ENCODE measurements around the gene CCL24.
"Not testable (repeated sequence)": the region's sequence is repeated elsewhere in the genome, so short reads cannot be mapped to it uniquely, and the experiment has no call there.

CCL24 gene

GRCh38 chr7:75780647-75781273, 32.8 kb downstream of the CCL24 start:
- not testable (repeated sequence) for DNase-seq (ENCODE audit: low read depth)

GRCh38 chr7:75779516-75779915, 34.1 kb downstream of the CCL24 start:
- DNase-seq (ENCODE audit: low read depth): not testable (repeated sequence)

GRCh38 chr7:75779035-75779434, 34.6 kb downstream of the CCL24 start:
- DNase-seq (ENCODE audit: low read depth): not testable (repeated sequence)

- DNase-seq (ENCODE audit: low read depth): peak; percentile 19
These were observed 37.2 kb downstream of the CCL24 start for GRCh38 chr7:75776295-75776971.

- DNase-seq (ENCODE audit: low read depth): not testable (repeated sequence)
These were observed 39.6 kb downstream of the CCL24 start for GRCh38 chr7:75773958-75774357.

GRCh38 chr7:75772081-75773077, 41.2 kb downstream of the CCL24 start, which contains the start of gene CCL26:
TSS of gene CCL26 (minus strand) at chr7:75772211. CDS start at chr7:75772176, 35 bp downstream.
- DNase-seq (ENCODE audit: low read depth): no peak

GRCh38 chr7:75771224-75771623, 42.4 kb downstream of the CCL24 start:
- DNase-seq (ENCODE audit: low read depth): no peak

GRCh38 chr7:75762350-75762917, 51.2 kb downstream of the CCL24 start:
- no peak for DNase-seq (ENCODE audit: low read depth)

- DNase-seq (ENCODE audit: low read depth): not testable (repeated sequence)
These were observed 51.8 kb downstream of the CCL24 start for GRCh38 chr7:75761801-75762200.

All from stimulated activated CD8-positive, alpha-beta memory T cell treated with anti-CD3 and anti-CD28 coated beads, Interleukin-12 subunit alpha, Interleukin-12 subunit beta, amount 100 ng/mL, for 4 hours (primary cell).